NCI-H1417 (cell line): Measurements from ENCODE around the gene NELFA.
"Not testable (repeated sequence)": the region's sequence is repeated elsewhere in the genome, so short reads cannot be mapped to it uniquely, and the experiment has no call there.

Experiments
- DNase-seq, 3 experiments: peaks; one replicate each; lab custom pipeline; 2025; lab: John Stamatoyannopoulos, UW

Gene NELFA

GRCh38 chr4:1993718-1994516, 14.9 kb downstream of the NELFA start:
- DNase-seq = not testable (repeated sequence)

GRCh38 chr4:1993169-1993516, 15.6 kb downstream of the NELFA start:
- DNase-seq = no peak

- DNase-seq = no peak
These were observed 16.2 kb downstream of the NELFA start for GRCh38 chr4:1992468-1993168.

- no peak for DNase-seq
These were observed 17.0 kb downstream of the NELFA start for GRCh38 chr4:1991596-1992434.

- DNase-seq = no peak
These were observed 17.7 kb downstream of the NELFA start for GRCh38 chr4:1991087-1991486.

GRCh38 chr4:1990676-1991075, 18.1 kb downstream of the NELFA start:
- no peak for DNase-seq

GRCh38 chr4:1990348-1990645, 18.5 kb downstream of the NELFA start:
- DNase-seq = no peak

GRCh38 chr4:1989533-1990347, 19.0 kb downstream of the NELFA start:
- no peak for DNase-seq

GRCh38 chr4:1988327-1988724, 20.4 kb downstream of the NELFA start:
- no peak for DNase-seq

- DNase-seq = no peak
These were observed 20.9 kb downstream of the NELFA start for GRCh38 chr4:1987721-1988326.

- no peak for DNase-seq
These were observed 21.5 kb downstream of the NELFA start for GRCh38 chr4:1987296-1987695.

GRCh38 chr4:1986578-1987210, 22.1 kb downstream of the NELFA start:
- DNase-seq = no peak

- no peak for DNase-seq
These were observed 22.8 kb downstream of the NELFA start for GRCh38 chr4:1985780-1986577.

- DNase-seq = no peak
These were observed 23.5 kb downstream of the NELFA start for GRCh38 chr4:1985294-1985693.

- DNase-seq = no peak
These were observed 24.2 kb downstream of the NELFA start for GRCh38 chr4:1984406-1985191.

GRCh38 chr4:1983846-1984405, 24.8 kb downstream of the NELFA start:
- DNase-seq = no peak

- DNase-seq = no peak
These were observed 25.5 kb downstream of the NELFA start for GRCh38 chr4:1983053-1983845.
